Measurements from ENCODE around the gene CIBAR2.

CIBAR2 gene

GRCh38 chr16:85145734-85146531 is 33.7 kb upstream of the CIBAR2 start:
- in situ Hi-C loops (cut with MboI; ENCODE audit: low pct_unique_long_range_greater_than_20kb, low sequenced_read_pairs): no loop called here
- DNase-seq: no peak

GRCh38 chr16:85145188-85145587 is 32.9 kb upstream of the CIBAR2 start:
- in situ Hi-C loops (cut with MboI; ENCODE audit: low pct_unique_long_range_greater_than_20kb, low sequenced_read_pairs): no loop called here
- DNase-seq: no peak

GRCh38 chr16:85144026-85144915 is 32.0 kb upstream of the CIBAR2 start:
- in situ Hi-C loops (cut with MboI; ENCODE audit: low pct_unique_long_range_greater_than_20kb, low sequenced_read_pairs): no loop called here
- no peak for DNase-seq

GRCh38 chr16:85142771-85143211 is 30.5 kb upstream of the CIBAR2 start:
- DNase-seq: no peak
- in situ Hi-C loops (cut with MboI; ENCODE audit: low pct_unique_long_range_greater_than_20kb, low sequenced_read_pairs): no loop called here

- no peak for DNase-seq
- in situ Hi-C loops (cut with MboI; ENCODE audit: low pct_unique_long_range_greater_than_20kb, low sequenced_read_pairs): no loop called here
Observed at GRCh38 chr16:85142129-85142513, 29.8 kb upstream of the CIBAR2 start.

- in situ Hi-C loops (cut with MboI; ENCODE audit: low pct_unique_long_range_greater_than_20kb, low sequenced_read_pairs): no loop called here
- no peak for DNase-seq
Observed at GRCh38 chr16:85141491-85142128, 29.3 kb upstream of the CIBAR2 start.

GRCh38 chr16:85140455-85141012 is 28.3 kb upstream of the CIBAR2 start:
- in situ Hi-C loops (cut with MboI; ENCODE audit: low pct_unique_long_range_greater_than_20kb, low sequenced_read_pairs): no loop called here
- no peak for DNase-seq

- in situ Hi-C loops (cut with MboI; ENCODE audit: low pct_unique_long_range_greater_than_20kb, low sequenced_read_pairs): no loop called here
- no peak for DNase-seq
Observed at GRCh38 chr16:85139881-85140339, 27.6 kb upstream of the CIBAR2 start.

- no peak for DNase-seq
- in situ Hi-C loops (cut with MboI; ENCODE audit: low pct_unique_long_range_greater_than_20kb, low sequenced_read_pairs): no loop called here
Observed at GRCh38 chr16:85138825-85139627, 26.8 kb upstream of the CIBAR2 start.

GRCh38 chr16:85138073-85138824 is 26.0 kb upstream of the CIBAR2 start:
- in situ Hi-C loops (cut with MboI; ENCODE audit: low pct_unique_long_range_greater_than_20kb, low sequenced_read_pairs): no loop called here
- no peak for DNase-seq

- in situ Hi-C loops (cut with MboI; ENCODE audit: low pct_unique_long_range_greater_than_20kb, low sequenced_read_pairs): no loop called here
- no peak for DNase-seq
Observed at GRCh38 chr16:85137323-85138072, 25.2 kb upstream of the CIBAR2 start.

- in situ Hi-C loops (cut with MboI; ENCODE audit: low pct_unique_long_range_greater_than_20kb, low sequenced_read_pairs): no loop called here
- DNase-seq: no peak
Observed at GRCh38 chr16:85136702-85137322, 24.5 kb upstream of the CIBAR2 start.

GRCh38 chr16:85136213-85136701 is 24.0 kb upstream of the CIBAR2 start:
- peak; percentile 73 for DNase-seq
- in situ Hi-C loops (cut with MboI; ENCODE audit: low pct_unique_long_range_greater_than_20kb, low sequenced_read_pairs): no loop called here

GRCh38 chr16:85134789-85135142 is 22.5 kb upstream of the CIBAR2 start:
- DNase-seq: no peak
- in situ Hi-C loops (cut with MboI; ENCODE audit: low pct_unique_long_range_greater_than_20kb, low sequenced_read_pairs): no loop called here

- in situ Hi-C loops (cut with MboI; ENCODE audit: low pct_unique_long_range_greater_than_20kb, low sequenced_read_pairs): no loop called here
- DNase-seq: no peak
Observed at GRCh38 chr16:85134076-85134788, 22.0 kb upstream of the CIBAR2 start.

- in situ Hi-C loops (cut with MboI; ENCODE audit: low pct_unique_long_range_greater_than_20kb, low sequenced_read_pairs): no loop called here
Observed at GRCh38 chr16:85133290-85133599, 21.0 kb upstream of the CIBAR2 start.

More at GRCh38 chr16:85133290-85133599, 21.0 kb upstream of the CIBAR2 start:
- no peak for DNase-seq

All from KBM-7 (cell line).